Choroid plexus epithelial cell (primary cell): ENCODE measurements around the gene TGM2.

ENCODE experiments used
- DNase-seq: peaks from one replicate; pipeline ENCODE4 v3.0.0-alpha.2; 2010; ENCODE audit warnings: low read depth
- H3K4me3 ChIP-seq: 2 replicates; pipeline ENCODE4 v1.5.1; 2011; ENCODE audit warnings: low read depth, mild to moderate bottlenecking, control low read depth, low read length, moderate library complexity
- CTCF ChIP-seq: conservative IDR thresholded peaks from 2 replicates; pipeline ENCODE4 v1.5.1; 2011; ENCODE audit warnings: low read depth, mild to moderate bottlenecking, control low read depth, inconsistent platforms, low read length, moderate library complexity

The TGM2 gene

GRCh38 chr20:38203337-38203980 is 38.4 kb upstream of the TGM2 start:
- no peak for TF ChIP-seq CTCF
- no peak for DNase-seq
- no peak overlapping the region for H3K4me3 ChIP-seq

GRCh38 chr20:38202982-38203293 is 37.9 kb upstream of the TGM2 start:
- no peak overlapping the region for H3K4me3 ChIP-seq
- no peak for DNase-seq
- no peak for TF ChIP-seq CTCF

- H3K4me3 ChIP-seq = no peak overlapping the region
- DNase-seq = no peak
- no peak for TF ChIP-seq CTCF
These were observed 37.3 kb upstream of the TGM2 start for GRCh38 chr20:38202153-38202981.

GRCh38 chr20:38201356-38201755 is 36.3 kb upstream of the TGM2 start:
- TF ChIP-seq CTCF = no peak
- H3K4me3 ChIP-seq = no peak overlapping the region
- DNase-seq = peak; percentile 83

- TF ChIP-seq CTCF = no peak
- DNase-seq = no peak
- no peak overlapping the region for H3K4me3 ChIP-seq
These were observed 35.6 kb upstream of the TGM2 start for GRCh38 chr20:38200646-38201045.

- TF ChIP-seq CTCF = no peak
- no peak overlapping the region for H3K4me3 ChIP-seq
- DNase-seq = peak; percentile 67
These were observed 34.7 kb upstream of the TGM2 start for GRCh38 chr20:38199501-38200390.
